K562 (cell line): ENCODE results near the gene ST6GALNAC5. TPM values are rescaled to one million over a fixed set of nuclear protein-coding genes. Genes with fewer than 3 reads are reported as not detected.

Experiments
- ATAC-seq: fragments of 200-7000 bp; cut with Tn5 transposase; 3 replicates; pipeline ENCODE4 v1.9.1; 2020; ENCODE audit warnings: moderate library complexity
- BruUV-seq: library from RNA; stranded (reverse); fragments of 400-500 nt; replicated peaks from 2 replicates; lab custom pipeline; 2021; lab: Mats Ljungman, UMichigan
- CTCF ChIA-PET: fragments of 300-600 bp; formaldehyde crosslinking; extraction: SDS; loops from one replicate; lab custom pipeline; 2021; ENCODE audit warnings: low intra/inter-chr PET ratio; lab: Yijun Ruan, JAX
- POLR2A ChIA-PET: fragments of 300-600, 350-650 bp; sonication (Branson Sonifier 250); formaldehyde crosslinking; extraction: SDS; loops from one replicate; lab custom pipeline; 2021; ENCODE audit warnings: antibody characterized with exemption, inconsistent platforms; lab: Yijun Ruan, JAX
- DNase-seq, 4 experiments: peaks; one replicate each; pipeline versions ENCODE4 v3.0.0 to v3.0.0-alpha.2; 2011 to 2018; ENCODE audit warnings: low spot score in 3 of 4, mixed read lengths in 3 of 4; ENCODE audit errors: extremely low read depth in 1 of 4
- FAIRE-seq: peaks from 2 replicates; lab custom pipeline; 2011; peaks lifted over from hg19 to GRCh38; lab: Jason Lieb, UNC
- H2AFZ ChIP-seq: 2 replicates; pipeline ENCODE4 v1.6.0; 2011; ENCODE audit warnings: low read depth, low read length, control low read depth, inconsistent platforms
- H3K27ac ChIP-seq: fragments of 200-600 bp; 3 replicates; pipeline ENCODE4 v1.8.0; 2011; ENCODE audit warnings: low read depth, mild to moderate bottlenecking, control low read depth, inconsistent platforms, low read length, moderate library complexity, mixed read lengths; ENCODE audit errors: extremely low read depth
- H3K27me3 ChIP-seq, 2 experiments: fragments of 300-600 bp in 1 of 2; 2 replicates in 1 of 2; 3 replicates in 1 of 2; pipeline versions ENCODE4 v1.6.0 to v1.8.0; 2011; ENCODE audit warnings: inconsistent platforms in 2 of 2, low read length in 2 of 2, mild to moderate bottlenecking in 1 of 2, mixed read lengths in 1 of 2, moderate library complexity in 1 of 2; ENCODE audit not compliant: control insufficient read depth in 2 of 2, insufficient read depth in 2 of 2
- H3K36me3 ChIP-seq: fragments of 300-600 bp; 3 replicates; pipeline ENCODE4 v1.8.0; 2011; ENCODE audit warnings: mild to moderate bottlenecking, low read length, inconsistent platforms; ENCODE audit not compliant: control insufficient read depth, insufficient read depth
- H3K4me1 ChIP-seq, 2 experiments: fragments of 200-600 bp in 1 of 2; replicated peaks in 1 of 2; 2 replicates in 1 of 2; 3 replicates in 1 of 2; pipeline versions ENCODE4 v1.5.1 to v1.8.0; 2011; ENCODE audit warnings: inconsistent platforms in 2 of 2, low read length in 2 of 2, mild to moderate bottlenecking in 1 of 2, mixed read lengths in 1 of 2, moderate library complexity in 1 of 2; ENCODE audit not compliant: control insufficient read depth in 2 of 2, insufficient read depth in 2 of 2
- H3K4me2 ChIP-seq: 2 replicates; pipeline ENCODE4 v1.6.1; 2011; ENCODE audit warnings: low read length, control low read depth, inconsistent platforms, mixed read lengths; ENCODE audit not compliant: insufficient read depth
- H3K4me3 ChIP-seq: fragments of 200-600 bp; sonication (generic), shearing (Covaris generic); 2 replicates; pipeline ENCODE4 v1.5.1; 2016; ENCODE audit warnings: control low read depth, inconsistent platforms
- H3K79me2 ChIP-seq: fragments of 200-600 bp; 3 replicates; pipeline ENCODE4 v1.8.0; 2011; ENCODE audit warnings: low read length, inconsistent platforms; ENCODE audit not compliant: control insufficient read depth, insufficient read depth
- H3K9ac ChIP-seq, 2 experiments: 2 replicates each; pipeline versions ENCODE4 v1.6.0 to v1.6.1; 2011; ENCODE audit warnings: low read depth in 2 of 2, low read length in 2 of 2, control low read depth in 1 of 2, inconsistent platforms in 1 of 2, mild to moderate bottlenecking in 1 of 2, mixed read lengths in 1 of 2; ENCODE audit not compliant: insufficient read depth in 1 of 2
- H3K9me1 ChIP-seq: one replicate; pipeline ENCODE4 v1.6.0; 2011; ENCODE audit warnings: inconsistent platforms, mild to moderate bottlenecking, low read length, moderate library complexity; ENCODE audit not compliant: control insufficient read depth, insufficient read depth
- H3K9me3 ChIP-seq: replicated peaks from 2 replicates; pipeline ENCODE4 v1.5.1; 2011; ENCODE audit warnings: low read depth, low read length, inconsistent platforms; ENCODE audit not compliant: control insufficient read depth, insufficient read depth
- H4K20me1 ChIP-seq: replicated peaks from 2 replicates; pipeline ENCODE4 v1.6.1; 2011; ENCODE audit warnings: low read length, inconsistent platforms, mixed read lengths; ENCODE audit not compliant: control insufficient read depth, insufficient read depth
- ETS1 ChIP-seq: conservative IDR thresholded peaks from 2 replicates; pipeline ENCODE4 v1.6.1; 2011; ENCODE audit warnings: low read depth, mild to moderate bottlenecking, low read length; ENCODE audit not compliant: control insufficient read depth
- GABPA ChIP-seq: fragments of 200-800 bp; sonication (Bioruptor generic); conservative IDR thresholded peaks from 2 replicates; pipeline ENCODE4 v1.6.1; 2016; ENCODE audit warnings: low read depth, missing genetic modification characterization, missing compliant biosample characterization
- MEIS2 ChIP-seq: fragments of 450-650 bp; IDR thresholded peaks from 2 replicates; pipeline ENCODE4 v1.6.1; 2014; ENCODE audit warnings: mild to moderate bottlenecking; ENCODE audit not compliant: partially characterized antibody
- NR2C1 ChIP-seq, 2 experiments: fragments of 450-650 bp; IDR thresholded peaks; 2 replicates each; pipeline ENCODE4 v1.6.1; 2017; ENCODE audit warnings: mild to moderate bottlenecking in 2 of 2, antibody characterized with exemption in 1 of 2, inconsistent platforms in 1 of 2, missing compliant biosample characterization in 1 of 2, missing genetic modification characterization in 1 of 2
- RUNX1 ChIP-seq: sonication (generic); IDR thresholded peaks from 2 replicates; pipeline ENCODE4 v1.6.1; 2016; ENCODE audit warnings: antibody characterized with exemption, low read depth
- SIN3B ChIP-seq: fragments of 450-650 bp; IDR thresholded peaks from 2 replicates; pipeline ENCODE4 v1.6.1; 2017; ENCODE audit warnings: low read depth, mild to moderate bottlenecking, moderate library complexity
- TAF1 ChIP-seq: IDR thresholded peaks from 2 replicates; pipeline ENCODE4 v1.6.1; 2011; ENCODE audit warnings: mild to moderate bottlenecking, low read length, moderate library complexity; ENCODE audit not compliant: insufficient read depth, control insufficient read depth, severe bottlenecking; ENCODE audit errors: extremely low read depth
- ZKSCAN1 ChIP-seq: fragments of 150-350 bp; IDR thresholded peaks from 2 replicates; pipeline ENCODE4 v1.6.1; 2016; ENCODE audit warnings: low read depth, low read length
- ZNF174 ChIP-seq: fragments of 250-450 bp; sonication (Bioruptor Pico); IDR thresholded peaks from 2 replicates; pipeline ENCODE4 v1.4.0; 2020; ENCODE audit warnings: mild to moderate bottlenecking
- ZNF589 ChIP-seq: fragments of 200-800 bp; sonication (Bioruptor generic); IDR thresholded peaks from 2 replicates; pipeline ENCODE4 v1.6.1; 2016; ENCODE audit warnings: low read depth, missing genetic modification characterization, missing compliant biosample characterization
- WGBS: fragments of 100-300 bp; shearing (Covaris generic); methylation state at CpG from one replicate; pipeline ENCODE4 v1.1.6; 2016; ENCODE audit warnings: low coverage, mixed read lengths; ENCODE audit not compliant: insufficient coverage; ENCODE audit errors: missing lambda C conversion rate; 5-methylcytosine and 5-hydroxymethylcytosine counted together
- in situ Hi-C: fragments of 300-500 bp; cut with MboI; formaldehyde crosslinking; loops from 4 replicates; pipeline ENCODE4 v1.15.0; 2018; ENCODE audit warnings: inconsistent platforms, mixed read lengths
- intact Hi-C: fragments of 100-400 bp; cut with micrococcal nuclease; formaldehyde crosslinking; loops from 2 replicates; pipeline ENCODE4 v1.14.2; 2022
- polyA plus RNA-seq, 8 experiments: library from polyadenylated mRNA; depleted of rRNA in 4 of 8; stranded (reverse) in 5 of 8; unstranded in 3 of 8; fragments of >200 nt; fragmentation: Nextera tagmentation in 2 of 8; fragmentation: Illumina TruSeq in 1 of 8; extraction: Ambion mirVana in 2 of 8; extraction: Trizol in 1 of 8; gene quantifications; 2 replicates each; pipeline versions ENCODE4 v1.2.1 to v1.2.3, GENCODE V29; 2011 to 2014; ENCODE audit warnings: inconsistent platforms in 1 of 8, missing spikeins in 1 of 8
- total RNA-seq, 7 experiments: library from RNA; depleted of rRNA in 6 of 7; stranded (reverse); fragments of >200 nt in 6 of 7; fragmentation: Illumina TruSeq in 2 of 7; extraction: Trizol in 2 of 7; gene quantifications; 2 replicates each; pipeline versions ENCODE4 v1.2.1 to v1.2.3, GENCODE V29; 2011 to 2021; ENCODE audit warnings: low replicate concordance in 1 of 7

Gene ST6GALNAC5
- total and polyA plus RNA-seq, 9 of the 15 experiments (the other 6 are each of a cell fraction or from before 2014, with no cell fraction given), result 0.04 to 0.14 TPM; not detected in 7

- ATAC-seq, result no peak
- Histone ChIP-seq H3K9me3 (no peaks in the 10 kb centered on the region), H3K4me3 (no peak overlapping the region), H3K36me3 (no peaks in the 10 kb centered on the region), H2AFZ (no peak overlapping the region), H3K9ac (no peak overlapping the region), H3K27ac (no peak overlapping the region), H3K4me1 (no peaks in the 10 kb centered on the region), H3K27me3 (no peaks in the 10 kb centered on the region), H3K4me2 (no peak overlapping the region), H4K20me1 (no peaks in the 10 kb centered on the region), H3K9me1 (no peaks in the 10 kb centered on the region), H3K79me2 (no peaks in the 10 kb centered on the region)
- no peak for FAIRE-seq
- no peak for TF ChIP-seq ZNF174 (CRISPR knock-in tag)
- no peak for TF ChIP-seq SIN3B
- TF ChIP-seq NR2C1 (IDR thresholded peaks at IDR 0.05), result no peak
- TF ChIP-seq NR2C1 (tag; IDR thresholded peaks at IDR 0.05), result no peak
- TF ChIP-seq ETS1, result no peak
- TF ChIP-seq TAF1, result no peak
- TF ChIP-seq RUNX1, result no peak
- no peak for TF ChIP-seq ZNF589 (CRISPR knock-in tag)
- no peak for TF ChIP-seq MEIS2
- no peak for TF ChIP-seq GABPA (tag)
- TF ChIP-seq ZKSCAN1, result no peak
- intact Hi-C loops (no loop called here), in situ Hi-C loops (no loop called here)
- CTCF ChIA-PET, result no interaction called here
- WGBS, result 0% methylated on average over 2 of the region's 2 CpGs
- no peak for DNase-seq
- POLR2A ChIA-PET, result no interaction called here
- BruUV-seq, result no TSS peak
Measured at GRCh38 chr1:76951153-76951552, 83.9 kb downstream of the ST6GALNAC5 start.
